HUDEP-2 (cell line): ENCODE measurements around the gene ASTN2.

ENCODE experiments used
- DNase-seq, 76 experiments: peaks; one replicate each; lab custom pipeline; 2025; ENCODE audit not compliant: unreplicated experiment in 76 of 76; lab: John Stamatoyannopoulos, UW

The ASTN2 gene

GRCh38 chr9:117034866-117035265 lies 380.0 kb downstream of the ASTN2 start:
- DNase-seq = peak in 8 of 76 experiments; percentile 0 to 5 (median 2)

DNA sequence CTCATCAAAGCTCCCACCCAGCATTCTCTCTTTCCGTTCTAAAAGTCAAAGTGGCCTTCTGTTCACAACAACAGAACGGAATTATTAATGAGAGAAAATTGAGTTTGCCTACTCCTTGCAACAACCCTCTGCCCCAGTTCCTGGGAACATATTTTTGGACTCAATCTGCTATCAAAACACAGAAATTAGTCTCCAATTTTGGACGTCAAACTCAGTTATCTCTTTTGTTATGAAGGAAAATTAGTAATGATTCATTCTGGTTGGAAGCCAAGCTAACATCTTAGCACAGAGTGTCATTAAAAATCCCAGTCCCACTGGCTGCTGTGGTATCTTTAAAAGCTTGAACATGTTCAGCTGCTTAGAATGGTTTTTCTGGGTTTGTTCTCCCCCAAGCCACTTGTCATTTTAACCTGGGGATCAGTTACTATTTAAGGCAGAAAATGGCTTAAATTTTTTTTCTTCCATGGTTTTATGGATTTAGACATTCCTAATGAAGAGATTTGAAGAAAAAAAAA lies 384.5 kb downstream of the ASTN2 start:
- no peak for DNase-seq

- DNase-seq = no peak
Observed at GRCh38 chr9:117029341-117029740, 385.5 kb downstream of the ASTN2 start.

DNA sequence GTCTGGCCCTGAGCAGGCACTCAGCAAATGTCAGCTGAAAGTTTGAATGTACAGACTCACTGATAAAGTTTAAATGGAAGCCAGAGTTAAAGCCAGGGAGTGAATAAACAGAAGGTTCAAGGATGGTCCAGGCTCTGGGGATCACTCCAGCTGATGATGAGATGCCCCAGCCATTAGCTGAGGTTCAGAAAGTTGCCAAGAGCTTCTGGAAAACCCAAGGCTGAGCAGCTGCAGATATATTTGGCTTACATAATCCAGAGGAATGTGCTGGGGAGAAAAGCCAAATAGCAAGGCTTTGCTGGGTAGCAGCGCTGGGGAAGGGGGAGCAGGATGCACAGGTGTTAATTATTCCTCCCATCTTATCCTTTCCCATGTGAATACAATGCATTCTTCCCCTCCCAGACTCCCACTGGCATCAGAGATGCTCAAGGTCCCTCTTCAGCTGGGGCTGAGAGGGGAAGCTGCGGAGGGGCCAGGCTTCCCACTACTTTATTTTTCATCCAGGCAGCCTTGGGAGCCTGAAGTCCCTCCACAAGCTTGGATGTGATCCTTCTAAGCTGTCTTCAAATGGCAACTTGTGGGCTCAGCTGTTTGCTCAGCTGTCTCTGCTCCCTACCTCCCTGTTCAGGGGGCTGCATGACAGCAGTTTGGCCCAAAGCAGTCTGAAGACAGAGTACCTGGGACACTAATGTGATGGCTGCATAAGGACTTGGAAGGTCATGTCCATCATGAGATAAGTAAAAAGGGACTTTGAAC lies 386.6 kb downstream of the ASTN2 start:
- DNase-seq = no peak

- no peak for DNase-seq
Observed at GRCh38 chr9:117021906-117022305, 393.0 kb downstream of the ASTN2 start.

- DNase-seq = no peak
Observed at GRCh38 chr9:117018966-117019617, 395.8 kb downstream of the ASTN2 start.

DNA sequence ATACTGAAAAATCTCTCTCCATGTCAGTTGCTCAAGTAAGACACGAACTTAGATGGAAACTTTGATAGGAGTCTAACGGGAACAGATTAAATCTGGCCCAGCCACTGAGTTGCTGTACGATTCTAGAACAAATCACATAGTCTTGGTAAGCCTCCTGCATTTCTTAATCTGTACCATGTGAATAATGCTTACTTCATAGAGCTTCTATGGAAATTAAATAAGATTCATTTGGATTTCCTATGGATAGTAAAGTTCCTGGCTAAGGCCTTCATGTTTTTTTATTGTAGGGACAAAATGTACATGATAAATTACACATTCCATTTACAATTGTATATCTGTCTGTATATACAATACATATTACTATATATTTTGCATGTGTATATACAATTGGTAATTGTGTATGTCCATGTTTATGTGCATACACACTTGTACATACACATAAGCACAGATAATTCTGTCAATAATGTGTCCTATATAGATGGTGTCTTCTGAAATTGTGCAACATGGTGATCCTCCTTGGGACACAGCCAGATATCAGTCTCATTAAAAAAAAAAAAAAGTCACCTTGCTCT lies 397.4 kb downstream of the ASTN2 start:
- DNase-seq = no peak

DNA sequence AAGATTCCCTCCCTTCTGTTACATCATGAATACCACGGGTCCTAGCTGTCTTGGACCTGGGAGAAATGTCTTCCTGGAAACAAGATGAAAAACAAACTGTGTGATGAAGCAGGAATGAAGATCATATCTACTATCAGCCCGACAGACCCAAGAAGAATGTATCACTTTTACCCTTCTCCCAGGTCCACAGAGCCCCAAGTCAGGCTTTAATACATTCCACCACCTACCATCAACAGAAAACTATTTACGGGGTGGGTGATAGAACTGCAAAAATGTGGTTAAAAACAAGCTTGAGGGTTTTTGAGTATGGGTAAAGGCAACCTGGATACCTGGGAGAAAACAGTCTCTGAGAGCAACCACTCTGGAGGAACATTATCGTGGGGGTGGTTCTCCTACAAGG lies 400.8 kb downstream of the ASTN2 start:
- DNase-seq = no peak

DNA sequence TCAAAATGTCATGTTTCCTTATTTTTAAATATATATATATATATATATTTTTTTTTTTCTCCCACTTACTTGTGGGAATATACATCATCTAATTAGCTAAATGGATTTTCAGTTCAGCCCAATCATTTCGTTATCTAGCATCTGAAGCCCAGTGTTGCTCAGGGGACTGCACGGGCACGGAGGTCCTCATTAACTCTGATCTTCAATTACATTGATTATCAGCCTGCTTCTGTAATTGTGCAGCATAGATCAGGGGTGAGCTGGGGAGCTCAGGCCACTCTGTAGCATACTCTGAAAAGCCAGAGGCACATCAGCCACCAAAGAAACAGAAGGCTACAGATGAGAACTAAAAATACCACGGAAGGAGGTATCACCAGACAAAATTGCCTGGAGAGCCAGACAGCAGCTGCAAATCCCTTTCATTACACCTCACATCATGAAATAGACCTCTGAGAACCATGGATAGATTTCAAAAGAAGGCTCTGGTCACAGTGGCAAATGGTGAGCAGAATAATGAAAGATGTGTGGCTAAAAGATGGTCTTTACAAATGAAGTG lies 401.3 kb downstream of the ASTN2 start:
- no peak for DNase-seq

GRCh38 chr9:117010061-117010460 lies 404.8 kb downstream of the ASTN2 start:
- DNase-seq = no peak

- DNase-seq = no peak
Observed at GRCh38 chr9:117008876-117009275, 406.0 kb downstream of the ASTN2 start.

DNA sequence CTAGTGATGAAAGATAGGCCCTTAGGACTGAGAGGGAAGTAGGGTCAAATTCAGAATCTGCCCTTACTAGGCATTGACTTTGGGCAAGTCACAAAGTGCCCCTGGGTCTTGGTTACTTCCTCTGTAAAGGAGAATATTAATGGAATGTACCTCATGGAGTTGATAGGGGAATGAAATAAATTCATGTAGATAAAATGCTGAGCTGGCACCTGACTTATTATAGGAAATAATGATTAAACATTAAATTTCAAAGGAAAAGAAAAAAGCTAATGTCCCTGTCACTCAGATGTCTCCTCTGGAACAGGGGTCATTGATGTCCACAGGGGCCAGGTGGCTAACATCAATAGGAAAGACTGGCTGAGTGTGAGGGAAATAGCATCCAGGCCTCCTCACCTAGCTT lies 406.4 kb downstream of the ASTN2 start:
- DNase-seq = no peak

DNA sequence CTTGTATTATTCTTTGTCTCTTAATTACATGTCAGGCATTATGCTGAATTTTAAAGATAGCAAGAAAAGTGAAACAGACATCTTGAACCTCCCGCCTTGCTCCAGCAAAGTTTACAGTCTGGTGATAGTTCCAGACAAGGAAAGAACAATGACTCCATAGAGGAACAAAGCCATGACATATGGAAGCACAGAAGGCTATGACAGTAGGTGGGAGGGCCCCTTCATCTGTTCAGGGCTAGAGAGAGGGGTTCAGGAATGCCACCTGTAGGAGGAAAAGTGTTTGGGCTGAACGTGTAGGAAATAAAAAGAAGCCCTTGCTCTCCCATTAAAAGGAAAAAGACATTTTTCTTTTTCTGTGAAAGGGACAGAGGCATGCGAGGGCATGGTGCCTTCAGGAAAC lies 412.2 kb downstream of the ASTN2 start:
- no peak for DNase-seq

- no peak for DNase-seq
Observed at GRCh38 chr9:117000834-117001233, 414.0 kb downstream of the ASTN2 start.

GRCh38 chr9:117000196-117000723 lies 414.6 kb downstream of the ASTN2 start:
- no peak for DNase-seq

GRCh38 chr9:116998305-116998704 lies 416.6 kb downstream of the ASTN2 start:
- peak in 2 of 76 experiments; percentile 6 to 10 for DNase-seq

DNA sequence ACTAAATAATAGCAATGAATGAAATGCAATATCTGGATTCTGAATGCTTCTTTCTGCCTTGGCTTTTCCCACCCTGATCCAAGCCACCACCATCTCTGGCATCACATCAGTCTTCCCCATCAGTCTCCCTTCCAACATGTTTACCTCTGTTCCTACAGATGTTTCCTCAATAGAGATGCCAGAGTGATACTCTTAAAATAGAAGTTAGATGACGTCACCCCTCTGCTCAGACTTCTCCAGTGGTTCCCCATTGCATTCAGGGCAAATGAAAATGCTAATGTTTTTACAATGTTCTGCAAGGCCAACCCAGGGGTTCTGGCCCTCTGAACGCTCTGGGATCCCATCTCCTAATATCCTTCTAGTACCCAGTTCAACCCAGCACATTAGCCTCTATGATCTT lies 422.0 kb downstream of the ASTN2 start:
- DNase-seq = no peak

GRCh38 chr9:116991051-116991450 lies 423.8 kb downstream of the ASTN2 start:
- no peak for DNase-seq

DNA sequence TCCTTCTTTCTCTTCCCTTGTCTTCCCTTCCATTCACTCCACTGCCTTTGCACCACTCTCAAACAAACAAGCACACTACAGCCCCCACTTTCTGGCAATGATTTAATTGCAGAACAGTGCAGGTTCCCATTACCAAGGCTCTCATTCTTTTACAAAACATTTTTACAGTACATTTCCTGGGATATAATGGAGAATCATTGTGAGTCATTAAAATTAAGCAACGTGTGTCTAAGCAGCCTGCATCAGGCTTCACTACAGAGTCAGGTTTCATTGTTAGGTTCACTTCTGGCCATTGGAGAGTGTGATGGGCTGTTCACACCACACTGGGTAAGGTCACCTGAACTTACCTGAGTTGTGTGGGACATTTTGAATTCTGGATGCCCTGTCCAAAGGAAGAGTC lies 424.3 kb downstream of the ASTN2 start:
- no peak for DNase-seq

- no peak for DNase-seq
Observed at GRCh38 chr9:116987721-116988485, 427.0 kb downstream of the ASTN2 start.

GRCh38 chr9:116986015-116986414 lies 428.8 kb downstream of the ASTN2 start:
- DNase-seq = no peak
